HG02798 (cell line): ENCODE data around the gene TMEM127.
"Not testable (repeated sequence)": the region's sequence is repeated elsewhere in the genome, so short reads cannot be mapped to it uniquely, and the experiment has no call there.

ENCODE experiments used
- ATAC-seq: cut with Tn5 transposase; IDR thresholded peaks from one replicate; pipeline ENCODE4 v1.9.1; 2021; ENCODE audit warnings: mild to moderate bottlenecking; ENCODE audit not compliant: unreplicated experiment, poor library complexity

Gene TMEM127

GRCh38 chr2:96243843-96244242 lies 22.0 kb downstream of the TMEM127 start:
- ATAC-seq: no peak

- ATAC-seq: peak; percentile 80
These were observed 23.7 kb downstream of the TMEM127 start for GRCh38 chr2:96241900-96242611.

- ATAC-seq: no peak
These were observed 24.6 kb downstream of the TMEM127 start for GRCh38 chr2:96241227-96241626.

- ATAC-seq: no peak
These were observed 25.3 kb downstream of the TMEM127 start for GRCh38 chr2:96240341-96241038.

GRCh38 chr2:96239745-96240264 lies 26.0 kb downstream of the TMEM127 start:
- no peak for ATAC-seq

- ATAC-seq: no peak
These were observed 26.7 kb downstream of the TMEM127 start for GRCh38 chr2:96239091-96239490.

GRCh38 chr2:96238266-96238665 lies 27.5 kb downstream of the TMEM127 start:
- ATAC-seq: no peak

- no peak for ATAC-seq
These were observed 28.9 kb downstream of the TMEM127 start for GRCh38 chr2:96236882-96237281.

GRCh38 chr2:96233880-96234316 lies 31.9 kb downstream of the TMEM127 start:
- peak; percentile 92 for ATAC-seq

- ATAC-seq: no peak
These were observed 32.4 kb downstream of the TMEM127 start for GRCh38 chr2:96233436-96233835.

- no peak for ATAC-seq
These were observed 34.5 kb downstream of the TMEM127 start for GRCh38 chr2:96231316-96231715.

- ATAC-seq: peak; percentile 70
These were observed 40.7 kb downstream of the TMEM127 start for GRCh38 chr2:96225016-96225533.

GRCh38 chr2:96221106-96221505 lies 44.7 kb downstream of the TMEM127 start:
- not testable (repeated sequence) for ATAC-seq

- ATAC-seq: not testable (repeated sequence)
These were observed 45.8 kb downstream of the TMEM127 start for GRCh38 chr2:96219959-96220358.

GRCh38 chr2:96218508-96219131 lies 47.2 kb downstream of the TMEM127 start:
- no peak for ATAC-seq

GRCh38 chr2:96214554-96214953 lies 51.2 kb downstream of the TMEM127 start:
- no peak for ATAC-seq

GRCh38 chr2:96213379-96213778 lies 52.4 kb downstream of the TMEM127 start:
- ATAC-seq: no peak

GRCh38 chr2:96212339-96212738 lies 53.5 kb downstream of the TMEM127 start:
- ATAC-seq: no peak

- no peak for ATAC-seq
These were observed 56.1 kb downstream of the TMEM127 start for GRCh38 chr2:96209729-96210085.

GRCh38 chr2:96209011-96209728 lies 56.6 kb downstream of the TMEM127 start:
- ATAC-seq: no peak
